Measurements from ENCODE around the gene SCUBE1. TPM values are rescaled to one million over a fixed set of nuclear protein-coding genes. Genes with fewer than 3 reads are reported as not detected.

The SCUBE1 gene
- total and polyA plus RNA-seq, 2 of the 8 experiments (the other 6 are each of a cell fraction or from before 2014, with no cell fraction given): 2.3 to 4.9 TPM

DNA sequence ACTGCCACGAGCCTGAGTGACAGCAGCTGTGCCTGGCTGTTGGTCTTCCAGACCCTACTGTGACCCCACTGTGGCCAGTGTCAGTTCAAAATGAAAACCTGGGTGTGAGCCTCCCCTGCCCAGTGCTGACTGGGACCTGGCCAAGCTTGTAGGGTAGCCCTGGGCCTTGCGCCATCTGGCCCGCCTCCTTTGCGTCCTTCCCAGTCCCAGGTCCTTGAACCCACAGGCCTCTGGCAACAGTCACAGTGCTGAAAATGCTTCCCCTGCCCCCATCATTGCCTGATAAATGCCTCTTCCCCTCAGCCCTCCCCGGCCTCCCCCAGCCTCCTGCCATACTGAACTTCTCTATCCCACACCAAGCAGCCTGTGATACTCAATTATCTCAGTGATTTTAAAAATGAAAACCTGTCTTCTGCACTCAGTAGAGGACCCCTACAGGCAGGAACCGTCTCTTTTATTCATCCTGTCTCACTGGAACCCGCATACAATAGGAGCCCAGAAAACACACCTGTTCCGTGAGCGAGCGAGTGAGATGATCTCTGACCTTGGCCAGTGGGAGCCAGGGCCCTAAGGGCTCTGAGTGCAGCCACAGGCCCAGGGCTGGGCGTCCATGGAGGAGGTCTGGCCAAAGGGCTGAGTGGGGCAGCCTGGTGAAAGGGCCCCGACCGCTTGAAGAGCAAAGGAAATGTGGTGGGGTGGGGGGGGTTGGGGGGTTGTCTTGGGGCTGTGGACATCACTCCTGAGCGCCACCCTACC is 106.6 kb downstream of the SCUBE1 start:
- Histone ChIP-seq H2BK20ac (ENCODE audit: low read length) (no peak overlapping the region), H4K5ac (ENCODE audit: insufficient read length, low read depth, low read length) (no peak overlapping the region), H3K4ac (replicated peaks; ENCODE audit: insufficient read length, low read depth, low read length) (no peak overlapping the region), H3K14ac (ENCODE audit: insufficient read length) (no peak overlapping the region), H2BK12ac (ENCODE audit: low read depth, low read length) (no peak overlapping the region), H2BK15ac (ENCODE audit: low read length) (no peak overlapping the region; the same call in 1 of the 2 replicates), H4K91ac (replicated peaks; ENCODE audit: insufficient read length, low read length) (no peak overlapping the region), H3K56ac (replicated peaks; ENCODE audit: insufficient read length, low read depth, low read length) (no peak overlapping the region), H3K79me1 (ENCODE audit: low read depth, low read length) (no peaks in the 10 kb centered on the region), H3K27ac (ENCODE audit: low read depth, low read length) (no peak overlapping the region), H4K8ac (ENCODE audit: extremely low read depth, insufficient read depth, low read length) (no peak overlapping the region; the same call in 1 of the 2 replicates), H3K4me2 (ENCODE audit: insufficient read depth in 1 of 2, low read depth in 2 of 2, low read length in 2 of 2) (no peak overlapping the region), H2BK120ac (replicated peaks; ENCODE audit: low read depth, low read length) (no peak overlapping the region), H2BK5ac (ENCODE audit: low read depth, low read length) (no peak overlapping the region), H3K9ac (replicated peaks in 1 of 4; ENCODE audit: extremely low read depth in 1 of 4, low read depth in 3 of 4, low read length in 3 of 4) (no peak overlapping the region), H3K4me1 (replicated peaks in 1 of 4; ENCODE audit: control insufficient read depth in 3 of 4, insufficient read depth in 4 of 4, low read length in 3 of 4) (0 out of 7 replicates have a peak, but pooled peaks cover 0 to 4% (median 0%) of the 10 kb centered on the region in 4 experiments), H2AFZ (ENCODE audit: low read length) (no peak overlapping the region), H3K79me2 (ENCODE audit: control insufficient read depth in 1 of 2, insufficient read depth in 2 of 2, low read length in 2 of 2) (no peaks in the 10 kb centered on the region), H3K23ac (ENCODE audit: insufficient read length) (no peak overlapping the region), H2AK5ac (ENCODE audit: low read depth, low read length) (no peak overlapping the region), H3K23me2 (ENCODE audit: low read depth, low read length) (no peaks in the 10 kb centered on the region), H3K27me3 (replicated peaks in 1 of 4; ENCODE audit: control insufficient read depth in 3 of 4, extremely low read depth in 1 of 4, insufficient read depth in 3 of 4, low read length in 3 of 4) (no peaks in the 10 kb centered on the region), H4K20me1 (replicated peaks in 1 of 2; ENCODE audit: control insufficient read depth in 1 of 2, insufficient read depth in 2 of 2, low read length in 2 of 2) (no peaks in the 10 kb centered on the region), H3K36me3 (ENCODE audit: control insufficient read depth in 2 of 4, insufficient read depth in 4 of 4, low read length in 3 of 4) (no peaks in the 10 kb centered on the region), H3K9me3 (ENCODE audit: insufficient read depth in 2 of 2, low read depth in 1 of 2, low read length in 1 of 2) (no peaks in the 10 kb centered on the region), H3K18ac (ENCODE audit: extremely low read depth, low read length) (no peak overlapping the region), H3K4me3 (ENCODE audit: extremely low read depth in 1 of 4, insufficient read depth in 2 of 4, low read depth in 3 of 4, low read length in 4 of 4) (no peak overlapping the region)
- DNase-seq (ENCODE audit: low read depth in 1 of 2, low spot score in 2 of 2) (no peak), FAIRE-seq (no peak)
- ChIA-PET POLR2A (ENCODE audit: partially characterized antibody) (no interaction called here), CTCF (ENCODE audit: partially characterized antibody) (interaction anchor here (2.0 to 26.8 kb wide), 2 partner anchors 35 to 149 kb away, joined by 6 to 388 read pairs; no protein-coding TSS in a partner anchor)
- WGBS, 2 experiments (ENCODE audit: extremely low coverage in 1 of 2, insufficient coverage in 1 of 2, insufficient read length in 1 of 2, insufficient replicate concordance in 2 of 2, low coverage in 1 of 2, low lambda C conversion rate in 2 of 2, missing lambda C conversion rate in 1 of 2): 86% methylated on average over 9 of the region's 14 CpGs; no CpG with 5 or more reads in 1 of the 2 experiments
- TF ChIP-seq SIX5 (IDR thresholded peaks at IDR 0.05; ENCODE audit: low read depth, low read length) (no peak), CREB1 (IDR thresholded peaks at IDR 0.05) (no peak), TEAD4 (IDR thresholded peaks at IDR 0.05; ENCODE audit: low read depth, low read length) (no peak), TAF1 (IDR thresholded peaks at IDR 0.05; ENCODE audit: low read depth, low read length) (no peak), EZH2 (IDR thresholded peaks at IDR 0.05; ENCODE audit: low read depth, low read length, severe bottlenecking) (no peak), YY1 (IDR thresholded peaks at IDR 0.05; ENCODE audit: low read depth, low read length) (no peak), RBBP5 (IDR thresholded peaks at IDR 0.05; ENCODE audit: borderline replicate concordance, low read depth, low read length) (no peak), NRF1 (IDR thresholded peaks at IDR 0.05; ENCODE audit: low read depth, low read length) (no peak), KDM5A (IDR thresholded peaks at IDR 0.05; ENCODE audit: low read length) (no peak), TAF7 (optimal IDR thresholded peaks at IDR 0.05; ENCODE audit: borderline replicate concordance, low read depth, low read length) (no peak), CHD2 (IDR thresholded peaks at IDR 0.05; ENCODE audit: low read length) (no peak)
